ENCODE measurements around the gene CPT2. TPM values are rescaled to one million over a fixed set of nuclear protein-coding genes. Genes with fewer than 3 reads are reported as not detected.

The CPT2 gene
- total RNA-seq, 4 donors from 2014 or later, result 27.3 to 84.8 (median 50.2) TPM

GRCh38 chr1:53166366-53166765 is 30.3 kb upstream of the CPT2 start:
- WGBS, 2 donors (ENCODE audit: low coverage in 1 of 2), result 58 to 79% methylated on average over 3 to 6 of the region's 6 CpGs
- no peak overlapping the region for H3K27ac ChIP-seq

GRCh38 chr1:53166912-53167311 is 29.7 kb upstream of the CPT2 start:
- no peaks in the 10 kb centered on the region for H3K36me3 ChIP-seq
- H3K4me1 ChIP-seq, result peaks cover 0 to 3% (median under 1%) of the 10 kb centered on the region in 4 donors
- no peaks in the 10 kb centered on the region for H3K9me3 ChIP-seq
- TF ChIP-seq CTCF (IDR thresholded peaks at IDR 0.05), result no peak
- 77 to 100% methylated on average over 2 to 8 of the region's 8 CpGs for WGBS, 2 donors (ENCODE audit: low coverage in 1 of 2)
- H3K27ac ChIP-seq, result no peak overlapping the region
- no peak for DNase-seq
- in situ Hi-C loops (cut with MboI; ENCODE audit: low pct_ligation_motif_present in 1 of 4, low pct_unique_long_range_greater_than_20kb in 1 of 4, low sequenced_read_pairs in 3 of 4) (no loop called here), intact Hi-C loops (cut with DNase I; ENCODE audit: low total_unique reads) (no loop called here)
- H3K27me3 ChIP-seq, result no peaks in the 10 kb centered on the region
- no peak overlapping the region for H3K4me3 ChIP-seq

More at GRCh38 chr1:53166366-53166765, 30.3 kb upstream of the CPT2 start:
- DNase-seq, result no peak
- TF ChIP-seq EP300 (IDR thresholded peaks at IDR 0.05; ENCODE audit: low read depth) (no peak), POLR2A (IDR thresholded peaks at IDR 0.05) (no peak), POLR2AphosphoS5 (IDR thresholded peaks at IDR 0.05) (no peak), CTCF (IDR thresholded peaks at IDR 0.05) (no peak)
- Histone ChIP-seq H3K4me3 (no peak overlapping the region), H3K9me3 (no peaks in the 10 kb centered on the region), H3K4me1 (no peaks in the 10 kb centered on the region), H3K27me3 (no peaks in the 10 kb centered on the region), H3K36me3 (no peaks in the 10 kb centered on the region)
- intact Hi-C loops (cut with DNase I; ENCODE audit: low total_unique reads) (no loop called here), in situ Hi-C loops (cut with MboI; ENCODE audit: low pct_ligation_motif_present in 1 of 4, low pct_unique_long_range_greater_than_20kb in 1 of 4, low sequenced_read_pairs in 3 of 4) (no loop called here)

- Histone ChIP-seq H3K9me3 (no peaks in the 10 kb centered on the region), H3K36me3 (no peaks in the 10 kb centered on the region), H3K4me1 (peaks cover 10 to 35% (median 24%) of the 10 kb centered on the region in 4 donors), H3K4me3 (no peak overlapping the region), H3K27ac (peak overlapping the region; percentile 27 to 60 (median 32)), H3K27me3 (no peaks in the 10 kb centered on the region)
- peak; percentile 41 for DNase-seq
- 15 to 21% methylated on average over 6 of the region's 6 CpGs for WGBS, 2 donors (ENCODE audit: low coverage in 1 of 2)
- intact Hi-C loops (cut with DNase I; ENCODE audit: low total_unique reads) (no loop called here), in situ Hi-C loops (cut with MboI; ENCODE audit: low pct_ligation_motif_present in 1 of 4, low pct_unique_long_range_greater_than_20kb in 1 of 4, low sequenced_read_pairs in 3 of 4) (no loop called here)
- peak in 1 of 5 experiments; percentile 15 for TF ChIP-seq CTCF (IDR thresholded peaks at IDR 0.05)
- TF ChIP-seq POLR2AphosphoS5 (IDR thresholded peaks at IDR 0.05), result peak; percentile 26 to 47 (median 27)
- no peak for TF ChIP-seq EP300 (IDR thresholded peaks at IDR 0.05; ENCODE audit: low read depth)
These were observed 24.0 kb upstream of the CPT2 start for GRCh38 chr1:53172426-53173128.

GRCh38 chr1:53174971-53175913 is 21.4 kb upstream of the CPT2 start:
- Histone ChIP-seq H3K4me3 (no peak overlapping the region), H3K4me1 (peaks cover 10 to 35% (median 24%) of the 10 kb centered on the region in 4 donors), H3K36me3 (no peaks in the 10 kb centered on the region), H3K27ac (peak overlapping the region in 3 of 4 donors; percentile 60 to 66 (median 64)), H3K27me3 (no peaks in the 10 kb centered on the region), H3K9me3 (no peaks in the 10 kb centered on the region)
- intact Hi-C loops (cut with DNase I; ENCODE audit: low total_unique reads), result no loop called here
- WGBS, 2 donors (ENCODE audit: low coverage in 1 of 2), result 52 to 65% methylated on average over 3 to 10 of the region's 10 CpGs
- DNase-seq, result no peak
- no peak for TF ChIP-seq POLR2AphosphoS5 (IDR thresholded peaks at IDR 0.05)
- no peak for TF ChIP-seq CTCF (IDR thresholded peaks at IDR 0.05)
- no peak for TF ChIP-seq POLR2A (IDR thresholded peaks at IDR 0.05)
- no peak for TF ChIP-seq EP300 (IDR thresholded peaks at IDR 0.05; ENCODE audit: low read depth)
- in situ Hi-C loops (cut with MboI; ENCODE audit: low pct_ligation_motif_present in 1 of 4, low pct_unique_long_range_greater_than_20kb in 1 of 4, low sequenced_read_pairs in 3 of 4), result loop anchor here in 2 of 4 donors (25.0 kb wide), 3 partner anchors 238 to 463 kb away; partner anchors contain the start of genes ECHDC2 (in 1 of the 2) and SCP2 (in 1 of the 2)

Data from transverse colon (tissue), 4 donors.